ENCODE data around the gene PCSK9. TPM values are rescaled to one million over a fixed set of nuclear protein-coding genes. Genes with fewer than 3 reads are reported as not detected.
A peak's percentile ranks its signal among the peaks of the same experiment; 100 is the strongest.

The PCSK9 gene
- total and polyA plus RNA-seq, 7 donors: under 0.01 to 0.03 TPM; not detected in 5

GRCh38 chr1:54996359-54996868 lies 42.9 kb upstream of the PCSK9 start:
- WGBS, 3 donors: 3 to 7% (median 5%) methylated on average over 23 of the region's 23 CpGs

GRCh38 chr1:54996869-54997710 lies 42.3 kb upstream of the PCSK9 start:
- Histone ChIP-seq H3K4me3 (no peak overlapping the region), H3K27ac (no peak overlapping the region), H3K36me3 (ENCODE audit: insufficient read depth in 1 of 2, low read depth in 1 of 2) (no peaks in the 10 kb centered on the region), H3K4me1 (no peaks in the 10 kb centered on the region), H3K27me3 (ENCODE audit: insufficient read depth in 3 of 3, low read length in 2 of 3) (peaks cover 0 to 18% (median 4%) of the 10 kb centered on the region in 3 donors), H3K9me3 (no peaks in the 10 kb centered on the region)
- DNase-seq (no peak), ATAC-seq (peak in 2 of 4 donors; percentile 38 to 52)
- intact Hi-C loops (cut with DNase I): loop anchor here (1.0 kb wide), 1 partner anchor 47 kb away; no protein-coding TSS in a partner anchor
- WGBS, 3 donors: 15 to 20% (median 17%) methylated on average over 31 to 46 of the region's 46 CpGs
- TF ChIP-seq CTCF (IDR thresholded peaks at IDR 0.05): no peak

More at GRCh38 chr1:54996359-54996868, 42.9 kb upstream of the PCSK9 start:
- ATAC-seq: peak; percentile 85 to 97 (median 91)
- Histone ChIP-seq H3K9me3 (no peaks in the 10 kb centered on the region), H3K4me3 (no peak overlapping the region), H3K27me3 (ENCODE audit: insufficient read depth in 3 of 3, low read length in 2 of 3) (peaks cover 0 to 15% (median 4%) of the 10 kb centered on the region in 3 donors), H3K36me3 (ENCODE audit: insufficient read depth in 1 of 2, low read depth in 1 of 2) (no peaks in the 10 kb centered on the region), H3K4me1 (no peaks in the 10 kb centered on the region), H3K27ac (no peak overlapping the region)
- peak; percentile 84 for TF ChIP-seq CTCF (IDR thresholded peaks at IDR 0.05)
- peak; percentile 82 to 88 for DNase-seq
- intact Hi-C loops (cut with DNase I): loop anchor here (1.0 kb wide), 1 partner anchor 46 kb away; no protein-coding TSS in a partner anchor

DNA sequence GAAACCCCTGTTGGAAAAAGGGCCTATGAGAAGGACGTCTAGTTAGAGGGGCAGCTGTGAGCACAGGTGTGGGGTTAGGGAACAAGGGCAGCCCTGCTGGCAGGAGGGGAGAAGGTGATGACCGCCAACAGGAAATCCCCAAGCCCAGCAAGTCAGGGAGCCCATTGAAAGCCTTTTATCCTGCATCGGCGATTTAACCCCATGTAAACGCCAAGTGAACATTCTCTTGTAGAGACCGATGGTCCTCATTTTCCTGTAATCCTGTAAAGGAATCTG lies 41.7 kb upstream of the PCSK9 start:
- no peak for TF ChIP-seq CTCF (IDR thresholded peaks at IDR 0.05)
- Histone ChIP-seq H3K36me3 (ENCODE audit: insufficient read depth in 1 of 2, low read depth in 1 of 2) (no peaks in the 10 kb centered on the region), H3K4me1 (no peaks in the 10 kb centered on the region), H3K27ac (no peak overlapping the region), H3K27me3 (ENCODE audit: insufficient read depth in 3 of 3, low read length in 2 of 3) (peaks cover 0 to 18% (median 4%) of the 10 kb centered on the region in 3 donors), H3K4me3 (no peak overlapping the region), H3K9me3 (no peaks in the 10 kb centered on the region)
- WGBS, 3 donors: 63 to 77% (median 65%) methylated on average over 6 of the region's 6 CpGs
- DNase-seq (no peak), ATAC-seq (no peak)
- intact Hi-C loops (cut with DNase I): no loop called here

- no peak for ATAC-seq
- TF ChIP-seq CTCF (IDR thresholded peaks at IDR 0.05): no peak
- 92 to 93% (median 92%) methylated on average over 6 of the region's 6 CpGs for WGBS, 3 donors
- Histone ChIP-seq H3K4me3 (no peak overlapping the region), H3K4me1 (no peaks in the 10 kb centered on the region), H3K27ac (no peak overlapping the region), H3K36me3 (ENCODE audit: insufficient read depth in 1 of 2, low read depth in 1 of 2) (no peaks in the 10 kb centered on the region), H3K9me3 (no peaks in the 10 kb centered on the region), H3K27me3 (ENCODE audit: insufficient read depth in 3 of 3, low read length in 2 of 3) (peaks cover 0 to 18% (median 4%) of the 10 kb centered on the region in 3 donors)
- intact Hi-C loops (cut with DNase I): no loop called here
- DNase-seq: no peak
These were observed 41.2 kb upstream of the PCSK9 start for GRCh38 chr1:54998100-54998499.
